GM18907 (cell line): ENCODE data around the gene VSIR.

Source experiments
- ATAC-seq: cut with Tn5 transposase; IDR thresholded peaks from one replicate; pipeline ENCODE4 v1.9.1; 2021; ENCODE audit warnings: mild to moderate bottlenecking, moderate library complexity; ENCODE audit not compliant: unreplicated experiment

Gene VSIR

DNA sequence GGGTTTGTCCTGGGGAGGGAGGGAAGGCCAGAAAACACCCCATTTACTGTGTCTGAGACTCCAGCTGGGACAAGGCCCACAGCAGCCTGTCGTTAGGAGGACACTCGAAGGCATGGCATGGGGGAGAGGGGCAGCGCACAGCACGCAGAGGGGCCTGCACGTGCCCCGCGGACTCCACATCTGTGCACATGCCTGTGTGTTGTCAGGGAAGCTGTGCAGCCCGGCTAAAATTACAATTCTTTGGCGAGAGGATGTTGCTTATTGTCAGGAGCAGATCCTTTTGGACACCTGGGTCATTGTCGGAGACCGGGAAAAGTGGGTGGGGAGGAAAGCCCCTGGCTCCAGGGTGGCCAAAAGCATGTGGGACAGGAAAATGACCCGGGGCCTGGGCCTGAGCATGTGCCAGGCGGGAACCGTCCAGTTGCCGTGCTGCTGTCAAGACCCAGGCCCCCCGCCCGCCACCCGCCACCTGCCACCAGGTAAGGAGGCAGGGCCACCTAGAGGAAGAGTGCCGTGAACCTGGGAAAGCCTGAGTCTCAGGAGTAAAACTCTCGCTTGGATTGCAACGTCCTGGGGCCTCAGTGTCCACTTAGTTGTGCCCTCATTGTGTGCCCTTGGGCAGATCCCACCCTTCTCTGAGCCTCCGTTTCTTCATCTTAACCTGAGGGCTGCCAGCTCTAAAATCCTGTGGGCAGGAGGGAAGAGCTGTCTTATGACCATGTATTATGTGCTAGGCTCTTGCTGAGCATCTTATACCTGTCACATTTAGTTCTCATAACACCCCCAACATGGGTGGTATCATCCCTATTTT is 7.2 kb downstream of the VSIR start:
- no peak for ATAC-seq

DNA sequence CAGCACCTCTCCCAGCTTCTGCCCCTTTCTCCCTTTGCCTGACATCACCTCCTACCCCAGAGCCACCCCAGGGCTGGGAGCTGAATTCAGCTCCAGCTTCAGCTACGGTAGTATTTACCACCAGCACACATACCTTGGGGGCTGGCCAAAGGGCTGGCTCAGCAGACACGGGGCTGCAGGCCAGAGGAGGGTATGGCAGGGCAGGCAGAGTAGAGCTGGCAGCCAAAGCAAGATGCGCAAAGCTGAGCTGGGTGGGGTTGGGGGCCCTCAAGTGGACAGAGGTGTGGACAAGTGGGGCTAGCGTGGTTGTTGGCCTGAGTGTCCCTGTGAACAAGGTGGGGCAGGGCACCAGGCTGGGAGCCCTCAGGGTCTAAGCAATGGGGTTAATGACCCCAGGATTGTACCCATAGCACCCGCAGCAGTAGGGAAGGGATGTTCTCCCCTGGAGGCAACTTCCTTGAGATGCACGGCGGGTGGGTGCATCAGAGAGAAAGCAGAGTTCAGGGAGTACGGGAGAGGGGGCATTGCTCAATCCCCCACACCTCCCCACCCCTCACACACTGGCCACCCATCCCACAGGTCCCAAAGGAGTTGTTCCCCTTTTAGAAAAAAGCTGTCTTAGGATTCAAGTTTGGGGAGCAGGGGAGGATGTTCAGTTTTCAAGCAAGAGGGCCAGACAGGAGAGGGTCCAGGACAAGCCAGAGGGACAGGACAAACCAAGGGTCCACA is 8.0 kb downstream of the VSIR start:
- ATAC-seq, result no peak

DNA sequence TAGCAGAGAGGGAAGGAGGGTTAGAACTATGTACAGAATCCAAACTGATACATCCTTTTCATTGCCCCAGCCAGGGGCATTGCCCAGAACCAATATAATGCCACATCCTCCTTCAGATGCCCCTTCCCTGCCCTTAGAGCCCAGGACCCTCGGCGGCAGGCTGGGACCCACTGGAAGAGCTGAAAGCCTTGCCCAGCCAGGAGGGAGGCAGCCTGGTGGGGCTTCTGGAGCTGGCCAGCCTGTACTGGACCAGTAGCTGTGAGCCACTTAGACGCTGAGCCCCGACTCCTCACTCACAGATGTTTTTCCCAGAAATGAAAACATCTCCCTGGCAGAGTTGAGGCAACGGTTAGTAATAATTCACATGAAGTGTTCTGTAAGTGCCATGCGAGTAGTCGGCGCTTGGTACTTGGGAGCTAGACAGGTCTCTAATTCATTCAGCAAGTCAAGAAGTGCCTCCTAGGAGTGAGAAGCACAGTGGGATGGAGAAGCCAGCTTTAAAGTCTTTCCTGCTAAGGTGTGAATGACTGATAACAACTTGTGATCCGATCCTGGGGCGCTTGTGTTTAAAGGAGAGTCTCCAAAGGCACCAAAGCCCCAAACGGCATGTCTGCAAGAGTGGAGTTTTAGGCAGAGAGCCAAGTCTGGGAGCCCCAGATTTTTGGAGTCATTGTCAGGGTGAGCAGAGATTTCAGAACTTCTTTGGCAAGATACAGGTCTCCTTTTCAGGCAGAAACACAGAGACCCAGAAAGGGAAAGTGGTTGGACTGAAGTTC is 9.8 kb downstream of the VSIR start:
- ATAC-seq, result no peak

DNA sequence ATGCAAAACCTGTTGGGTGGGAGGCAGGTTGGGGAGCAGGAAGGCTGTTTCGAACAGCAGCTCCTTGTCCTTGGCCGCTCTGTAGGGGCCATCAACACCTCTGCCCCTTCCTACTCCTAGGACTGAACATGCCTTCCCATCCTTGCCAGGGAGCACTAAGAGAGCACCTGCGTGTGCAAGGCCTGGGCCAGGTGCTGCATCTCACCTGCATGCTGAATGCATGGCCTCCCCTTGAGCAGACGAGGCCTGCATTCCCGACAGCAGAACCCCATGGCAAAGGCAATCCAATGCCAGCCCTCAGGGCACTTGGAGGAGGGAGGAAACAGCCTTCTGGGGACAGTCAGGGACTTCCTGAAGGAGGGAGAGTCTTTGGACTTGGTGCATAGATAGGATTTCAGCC is 11.0 kb downstream of the VSIR start:
- ATAC-seq, result no peak

DNA sequence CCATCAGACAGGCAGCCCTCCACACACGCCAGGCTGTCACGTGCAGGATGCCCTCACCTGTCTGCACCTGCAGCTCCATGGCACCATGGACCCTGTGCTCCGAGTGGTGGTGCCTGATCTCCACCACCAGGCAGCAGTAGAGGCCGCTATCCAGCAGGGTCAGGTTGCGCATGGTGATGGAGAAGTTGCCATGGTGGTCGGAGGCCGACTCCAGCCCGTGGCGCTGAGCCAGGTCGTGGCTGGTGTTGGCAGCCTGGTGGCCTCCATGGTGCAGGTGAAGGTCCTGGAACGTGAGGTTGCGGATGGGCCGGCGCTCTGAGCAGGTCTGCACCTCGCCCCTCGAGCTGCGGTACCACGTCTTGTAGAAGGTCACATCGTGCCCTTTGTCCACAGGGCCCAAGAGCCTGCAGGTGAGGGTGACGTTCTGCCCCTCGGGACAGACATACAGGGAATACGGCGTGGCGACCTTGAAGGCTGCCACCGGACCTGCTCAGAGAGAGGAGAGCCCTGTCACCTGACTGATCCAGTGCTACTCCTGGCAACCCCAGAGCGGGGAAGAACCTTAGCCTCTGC is 11.7 kb downstream of the VSIR start:
- ATAC-seq, result no peak

DNA sequence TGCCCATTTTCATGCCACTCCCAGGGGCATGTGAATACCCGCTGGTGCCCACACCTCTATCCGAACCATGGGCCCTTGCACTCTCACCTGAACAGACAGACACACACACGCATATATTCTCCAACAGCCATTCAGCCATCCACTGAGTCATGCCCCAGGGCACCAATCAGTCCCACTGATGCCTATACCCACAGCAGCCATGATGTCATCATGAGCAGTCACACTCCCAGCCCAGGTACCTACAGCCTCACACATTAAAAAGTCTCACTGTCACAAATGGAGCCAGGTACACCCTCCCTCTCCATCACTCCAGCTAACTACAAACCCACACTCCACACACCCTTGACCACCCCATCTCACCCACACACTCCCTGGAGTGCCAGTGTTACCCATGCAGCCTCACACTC is 12.2 kb downstream of the VSIR start:
- ATAC-seq, result no peak

DNA sequence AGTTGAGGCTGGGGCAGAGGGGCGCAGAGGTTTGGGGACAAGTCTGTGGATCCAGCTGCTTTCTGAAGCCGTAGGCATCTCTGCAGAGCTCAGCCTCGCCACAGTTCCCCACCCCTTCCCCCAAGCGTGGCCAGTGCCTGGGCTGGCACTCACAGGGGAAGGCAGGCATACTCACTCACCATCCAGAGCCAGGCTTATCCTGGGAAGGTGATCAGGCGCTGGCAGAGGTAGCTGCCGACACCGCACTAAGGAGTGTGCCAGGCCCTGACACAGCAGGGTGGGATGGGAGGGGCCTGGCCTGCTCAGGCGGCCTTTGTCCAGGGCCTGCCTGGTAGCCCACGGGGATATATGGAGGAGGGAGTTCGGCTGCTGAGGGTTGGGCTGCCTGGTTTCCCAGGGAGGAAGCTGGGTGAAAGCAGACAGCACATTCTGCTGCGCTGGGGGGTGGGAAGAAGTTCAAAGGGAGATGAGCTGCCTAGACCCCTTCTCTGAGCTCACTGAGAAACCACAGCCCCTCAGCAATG is 15.9 kb downstream of the VSIR start:
- ATAC-seq, result no peak

DNA sequence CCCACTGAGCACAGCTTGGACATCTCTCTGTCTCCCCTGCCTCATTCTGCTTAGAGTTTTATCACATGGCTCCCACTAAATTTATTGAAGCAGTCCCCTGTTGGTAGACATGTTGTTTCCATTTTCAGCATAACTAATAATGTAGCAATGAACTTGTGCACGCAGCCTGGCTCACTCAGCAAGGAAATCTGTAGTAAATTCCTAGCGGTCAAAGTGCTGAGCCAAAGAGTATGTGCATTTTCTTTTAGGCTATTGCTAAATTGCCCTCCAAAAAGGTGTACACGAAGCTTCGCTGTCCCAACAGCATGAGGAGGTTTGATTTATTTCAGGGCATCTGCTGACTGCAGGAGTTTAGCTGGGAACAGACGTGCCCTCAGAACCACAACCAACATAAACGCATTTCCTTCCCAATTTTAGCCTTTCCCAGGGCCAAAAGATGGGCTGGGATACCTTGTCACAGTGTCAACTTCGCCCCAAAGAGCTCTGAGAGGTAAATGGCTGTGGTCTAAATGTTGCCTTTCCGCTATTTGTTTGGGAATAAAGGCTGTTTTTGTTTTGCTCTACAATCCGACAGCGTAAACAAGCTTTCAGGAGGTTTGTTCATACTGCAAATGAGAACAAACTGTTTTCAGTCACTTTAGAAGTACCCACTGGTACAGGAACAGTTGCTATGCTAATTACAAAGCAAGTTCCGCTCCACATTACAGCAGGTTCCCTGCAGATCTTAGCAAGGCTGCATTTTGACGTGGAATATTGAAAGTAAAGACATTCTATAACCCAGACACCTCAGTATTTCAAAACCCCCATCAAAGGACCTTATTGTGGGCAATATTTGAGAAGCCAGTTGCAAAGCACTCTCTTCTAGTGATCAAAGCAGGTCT is 16.8 kb downstream of the VSIR start:
- ATAC-seq, result no peak

DNA sequence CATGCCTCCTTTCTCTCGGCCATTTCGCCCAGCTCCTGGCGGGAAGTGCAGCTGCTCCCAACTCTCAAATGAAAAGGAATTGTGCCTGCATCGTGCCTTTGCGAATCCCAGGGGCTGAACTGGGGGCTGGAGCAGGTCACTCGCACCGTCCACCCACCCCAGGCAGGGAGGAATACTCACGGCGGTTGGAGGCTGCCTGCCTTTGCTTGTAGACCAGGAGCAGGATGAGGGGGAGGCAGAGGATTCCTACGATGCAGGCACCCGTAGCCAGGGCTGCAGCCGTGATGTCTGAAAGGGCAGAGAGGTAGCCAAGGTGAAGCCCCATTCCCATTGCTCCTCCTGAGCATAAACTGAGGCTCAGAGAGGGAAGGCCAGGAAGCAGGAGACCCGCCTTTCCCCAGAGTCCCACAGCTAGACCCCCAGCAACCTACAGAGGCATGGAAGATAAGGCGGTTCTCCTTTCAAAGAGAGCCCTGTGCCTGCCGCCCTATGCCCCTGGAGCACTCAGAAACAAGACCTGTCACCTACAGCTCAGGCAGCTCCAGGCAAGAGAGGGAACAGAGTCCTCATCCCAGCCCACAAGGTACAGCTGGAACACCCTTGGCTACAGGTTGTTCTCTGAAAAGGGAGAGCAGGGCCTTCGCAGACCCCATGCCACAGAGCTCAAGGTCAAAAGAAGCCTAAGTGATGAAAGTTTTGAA is 18.0 kb downstream of the VSIR start:
- ATAC-seq, result no peak

DNA sequence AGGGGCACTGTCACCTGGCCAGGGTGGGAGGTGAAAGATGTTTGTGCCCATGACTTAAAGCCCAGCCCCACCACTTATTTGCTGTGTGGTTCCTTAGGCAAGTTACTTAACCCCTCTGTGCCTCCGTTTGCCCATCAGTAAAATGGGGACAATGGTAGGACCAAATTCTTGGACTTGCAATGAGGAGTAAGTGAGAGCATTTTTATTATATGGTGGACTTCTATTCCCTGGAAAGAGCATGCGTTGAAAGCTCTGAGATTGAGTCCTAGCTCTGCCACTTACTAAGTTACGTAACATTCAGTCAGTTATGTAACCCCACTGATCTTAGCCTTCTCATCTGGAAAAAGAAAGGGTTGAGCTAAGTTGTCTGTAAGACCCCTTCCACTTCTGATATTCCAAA is 18.8 kb downstream of the VSIR start:
- ATAC-seq, result no peak

DNA sequence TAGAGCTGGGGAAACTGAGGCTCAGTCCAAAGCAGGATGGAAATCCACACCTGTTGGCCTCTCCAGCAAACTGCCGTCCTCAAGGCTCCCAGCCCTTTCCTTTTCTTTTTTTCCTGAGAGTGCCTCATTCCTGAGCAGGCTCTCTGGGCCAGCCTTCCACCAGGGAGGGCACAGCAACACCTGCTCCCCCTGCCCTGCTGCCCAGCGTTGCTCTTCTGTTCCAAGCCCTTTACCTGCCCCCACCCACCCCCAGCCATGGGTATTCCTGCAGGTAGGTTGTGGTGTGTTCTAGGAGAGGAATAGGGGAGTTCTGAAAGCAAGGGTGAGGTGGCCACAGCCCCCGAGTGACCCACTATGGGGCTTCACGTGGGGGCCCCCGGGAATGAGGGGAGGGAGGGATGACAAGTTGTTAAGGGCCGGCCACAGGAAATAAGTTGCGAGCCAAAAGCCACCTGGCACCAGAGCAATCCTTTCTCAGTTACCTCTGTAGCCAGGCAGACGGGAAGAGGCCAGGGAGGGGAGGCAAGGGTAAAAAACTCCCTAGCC is 19.3 kb downstream of the VSIR start:
- no peak for ATAC-seq

DNA sequence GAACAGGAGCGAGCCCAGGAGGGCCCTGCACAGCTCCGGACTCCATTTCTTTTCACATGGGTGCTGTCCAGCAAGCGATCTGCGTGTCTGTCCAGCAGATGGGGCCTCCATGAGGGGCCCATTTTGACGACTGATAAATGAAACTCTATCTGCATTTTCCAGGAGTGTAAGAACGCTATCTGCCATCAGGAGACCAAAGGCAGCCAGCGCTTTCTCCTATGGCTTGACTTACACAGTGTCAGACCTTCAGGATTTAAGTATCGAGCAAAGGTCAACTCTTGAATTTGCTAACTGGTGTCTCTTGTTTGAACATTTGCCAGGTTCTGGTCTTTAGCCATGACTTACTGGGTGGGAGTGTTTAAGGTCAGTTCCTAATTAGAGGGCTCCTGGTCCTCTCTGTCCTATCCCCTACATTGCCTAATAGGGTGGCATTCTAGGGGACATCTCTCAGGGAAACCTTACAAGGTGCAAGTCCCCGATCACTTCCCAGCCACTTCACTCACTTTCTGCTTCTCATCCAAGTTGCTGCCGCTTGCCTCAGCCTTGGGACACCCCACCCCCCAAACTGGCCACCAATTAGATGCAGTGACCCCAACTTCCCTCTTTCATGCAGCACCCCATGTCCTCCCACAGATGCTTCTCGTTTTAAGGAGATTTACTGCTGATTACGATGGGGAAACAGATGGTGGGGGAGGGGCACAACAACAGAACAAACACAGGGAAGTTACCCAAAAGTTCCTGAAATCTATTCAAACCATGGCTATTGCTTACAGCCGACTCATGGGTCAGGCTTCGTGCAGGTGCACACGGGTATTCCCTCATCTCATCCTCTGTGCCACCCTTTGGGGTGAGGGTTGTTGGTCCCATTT is 20.0 kb downstream of the VSIR start:
- no peak for ATAC-seq

DNA sequence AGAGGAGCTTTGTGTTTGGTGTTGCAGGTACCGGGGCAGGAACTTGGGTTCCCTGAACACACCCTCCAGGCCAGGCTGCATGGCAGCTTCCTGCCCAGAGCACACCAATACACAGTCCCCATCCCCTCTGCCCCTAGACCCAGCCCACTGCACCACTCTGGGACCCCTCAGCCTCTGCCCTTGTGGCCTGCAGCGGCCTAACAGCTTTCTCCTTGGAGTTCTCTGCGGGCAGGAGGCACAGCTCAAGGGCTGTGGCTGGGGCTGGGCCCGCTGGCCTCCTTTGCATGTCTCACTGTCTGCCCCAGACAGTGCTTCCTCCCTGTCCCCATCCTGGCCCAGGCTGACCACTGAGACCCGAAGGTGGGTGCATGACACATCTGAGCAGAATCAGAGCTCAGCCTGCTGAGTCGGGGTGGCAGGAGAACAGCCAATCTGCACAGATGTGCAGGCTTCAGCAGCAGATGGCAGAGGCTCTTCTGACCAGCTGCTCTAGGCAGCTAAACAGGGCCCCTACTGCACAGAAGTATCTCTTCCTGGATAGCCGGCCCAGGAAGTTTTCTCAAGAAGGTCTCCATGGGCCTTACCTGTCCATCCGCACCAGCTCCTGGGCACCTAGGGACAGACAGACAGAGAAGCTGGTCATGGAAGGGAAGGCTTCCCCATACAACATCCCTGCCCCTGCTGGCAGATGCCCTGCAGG is 20.8 kb downstream of the VSIR start:
- ATAC-seq, result no peak

DNA sequence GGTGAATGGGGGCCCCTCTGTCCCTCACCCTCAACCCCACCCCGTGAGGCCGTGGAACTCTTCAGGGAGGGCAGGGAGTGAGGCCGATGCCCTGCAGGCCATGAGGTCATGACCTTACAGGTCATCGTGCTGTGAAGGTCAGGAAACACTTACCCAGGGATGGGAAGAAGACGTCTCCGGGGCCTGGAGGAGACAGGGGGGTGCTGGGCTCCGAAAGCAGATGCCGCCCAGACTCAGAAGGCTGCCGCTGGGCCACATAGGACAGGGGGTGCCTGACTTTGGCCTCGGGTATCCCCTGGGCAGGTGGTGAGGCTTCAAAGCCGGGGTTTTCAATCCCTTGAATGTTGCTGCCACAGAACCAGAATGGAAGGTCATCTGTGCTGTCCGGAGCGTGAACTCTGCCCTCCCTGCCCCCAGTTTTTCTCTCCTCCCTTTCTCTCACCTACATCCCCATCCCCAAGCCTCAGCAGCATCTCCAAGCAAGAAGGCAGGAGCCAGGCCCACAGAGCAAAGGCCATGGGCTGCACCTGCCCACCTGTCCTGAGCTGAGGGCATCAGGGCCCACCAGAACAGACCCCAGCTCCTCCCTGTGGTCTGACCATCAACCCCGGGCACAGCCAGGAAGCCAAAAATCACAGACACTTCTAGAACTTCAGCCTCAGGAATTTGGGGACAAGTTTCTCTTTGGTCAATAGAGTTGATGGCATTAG is 21.6 kb downstream of the VSIR start:
- no peak for ATAC-seq

DNA sequence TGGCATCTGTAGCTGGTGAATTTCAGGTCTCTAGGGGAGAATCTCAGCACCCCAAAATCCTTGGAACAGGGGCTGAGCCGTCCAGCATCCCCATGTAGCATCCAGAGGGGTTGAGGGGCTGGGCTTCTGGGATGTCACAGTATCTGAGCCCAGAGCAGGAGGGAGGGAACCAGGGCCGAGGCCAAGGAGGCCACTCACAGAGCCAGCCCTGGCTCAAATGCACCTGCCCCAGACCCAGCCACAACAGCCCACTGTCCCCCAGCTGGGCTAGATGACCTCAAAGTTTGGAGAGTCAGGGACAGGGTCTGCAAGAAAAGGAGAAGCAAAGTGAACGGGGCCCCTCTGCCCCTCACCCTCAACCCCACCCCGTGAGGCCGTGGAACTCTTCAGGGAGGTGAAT is 22.3 kb downstream of the VSIR start:
- ATAC-seq, result no peak

DNA sequence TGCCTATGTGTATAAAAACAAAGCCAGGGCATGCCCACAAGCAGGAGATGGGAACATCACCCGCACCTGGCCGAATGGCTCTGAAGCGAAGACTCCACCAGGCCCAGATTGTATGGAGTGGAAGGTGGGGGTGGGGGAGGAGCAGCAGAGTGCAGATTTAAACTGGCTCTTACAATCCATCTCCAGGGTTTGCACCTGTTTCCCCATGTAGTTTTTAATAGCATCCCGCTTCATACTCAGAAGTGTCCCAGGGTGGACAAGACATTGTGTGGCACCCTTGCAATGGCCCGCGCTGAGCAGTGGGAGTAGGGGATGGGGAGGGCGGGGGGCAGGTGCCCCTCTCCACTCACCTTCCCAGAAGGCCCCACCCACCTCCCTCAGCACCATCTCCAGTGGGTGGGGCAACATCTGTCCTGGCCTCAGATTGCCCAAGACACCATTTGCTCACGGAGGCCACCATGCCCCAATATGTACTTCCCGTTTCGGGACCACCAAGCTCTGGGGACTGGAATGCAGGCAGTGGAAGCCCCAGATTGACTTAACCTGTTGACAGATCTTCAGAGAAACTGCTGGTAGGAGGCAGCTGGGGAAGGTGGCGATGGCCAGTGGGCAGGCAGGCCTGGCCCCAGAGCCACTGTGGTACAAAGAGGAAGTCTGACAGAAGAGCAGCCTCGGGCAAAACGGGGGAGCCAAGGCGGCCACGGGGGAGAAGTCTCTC is 23.0 kb downstream of the VSIR start:
- ATAC-seq, result no peak
